T47D (cell line): ENCODE data around the gene IGSF3.
"Not testable (repeated sequence)": the region's sequence is repeated elsewhere in the genome, so short reads cannot be mapped to it uniquely, and the experiment has no call there.

ENCODE experiments used
- DNase-seq, 2 experiments: peaks; one replicate each; pipeline versions ENCODE4 v3.0.0 to v3.0.0-alpha.2; 2011 to 2012; ENCODE audit warnings: low read depth in 1 of 2, low spot score in 1 of 2
- JUND ChIP-seq: IDR thresholded peaks from 2 replicates; pipeline ENCODE4 v1.6.1; 2012; ENCODE audit warnings: low read depth
- in situ Hi-C: cut with HindIII; loops from 2 replicates; pipeline ENCODE4 v1.10.0; 2016; ENCODE audit warnings: low sequenced_read_pairs, low pct_unique_long_range_greater_than_20kb

The IGSF3 gene

DNA sequence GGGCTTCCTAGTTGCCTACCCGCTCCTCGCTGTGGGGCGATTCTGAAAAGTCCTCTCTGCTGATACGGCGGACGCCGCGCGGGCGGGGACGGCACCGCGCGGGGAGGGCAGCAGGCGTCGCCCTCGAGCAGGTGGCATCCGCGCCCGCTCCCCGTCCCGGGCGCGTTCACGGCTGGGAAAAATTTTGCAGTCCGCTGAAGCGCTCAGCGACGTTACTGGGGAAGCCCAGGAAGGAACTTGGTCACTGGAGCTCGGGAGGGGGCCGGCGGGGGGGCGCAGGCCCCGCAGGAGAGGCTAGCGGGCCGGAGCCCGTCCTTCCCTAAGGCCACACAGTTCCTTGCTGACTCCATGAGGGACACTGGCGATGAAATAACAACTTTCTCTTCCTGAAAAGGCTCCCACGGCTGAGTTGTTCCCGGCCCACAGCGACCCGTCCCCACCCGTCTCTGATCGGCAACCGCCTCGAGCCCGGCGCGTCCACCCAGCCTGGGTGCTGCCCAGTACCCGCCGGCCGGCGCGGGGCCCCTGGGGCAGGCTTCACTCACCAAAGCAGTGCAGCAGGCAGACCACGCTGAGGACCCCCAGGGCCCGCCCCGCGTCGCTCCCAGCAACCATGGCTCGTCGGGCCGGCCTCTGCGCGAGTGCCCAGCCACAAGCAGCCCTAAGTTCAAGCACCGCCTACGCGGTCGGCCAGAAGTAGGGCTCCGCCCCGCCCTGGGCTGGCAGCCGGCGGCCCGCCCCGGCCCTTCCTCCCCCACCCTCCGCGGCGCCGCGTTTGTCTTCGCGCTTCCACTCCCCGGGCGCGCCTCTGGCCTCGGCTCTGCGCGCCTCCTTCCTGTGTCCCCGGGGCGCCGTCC lies 96.9 kb downstream of the IGSF3 start, which contains the start of gene CD58:
CD58 (minus strand) TSS at position 669 of the 857 bp plus-strand sequence; CDS start at position 615, 54 bp downstream.
- no peak for TF ChIP-seq JUND
- DNase-seq = peak; percentile 74 to 86
- in situ Hi-C loops = no loop called here

- in situ Hi-C loops = no loop called here
- no peak for TF ChIP-seq JUND
- DNase-seq = no peak
Observed at GRCh38 chr1:116569776-116570357, 97.7 kb downstream of the IGSF3 start.

- no peak for TF ChIP-seq JUND
- DNase-seq = no peak
- in situ Hi-C loops = no loop called here
Observed at GRCh38 chr1:116569381-116569670, 98.2 kb downstream of the IGSF3 start.

DNA sequence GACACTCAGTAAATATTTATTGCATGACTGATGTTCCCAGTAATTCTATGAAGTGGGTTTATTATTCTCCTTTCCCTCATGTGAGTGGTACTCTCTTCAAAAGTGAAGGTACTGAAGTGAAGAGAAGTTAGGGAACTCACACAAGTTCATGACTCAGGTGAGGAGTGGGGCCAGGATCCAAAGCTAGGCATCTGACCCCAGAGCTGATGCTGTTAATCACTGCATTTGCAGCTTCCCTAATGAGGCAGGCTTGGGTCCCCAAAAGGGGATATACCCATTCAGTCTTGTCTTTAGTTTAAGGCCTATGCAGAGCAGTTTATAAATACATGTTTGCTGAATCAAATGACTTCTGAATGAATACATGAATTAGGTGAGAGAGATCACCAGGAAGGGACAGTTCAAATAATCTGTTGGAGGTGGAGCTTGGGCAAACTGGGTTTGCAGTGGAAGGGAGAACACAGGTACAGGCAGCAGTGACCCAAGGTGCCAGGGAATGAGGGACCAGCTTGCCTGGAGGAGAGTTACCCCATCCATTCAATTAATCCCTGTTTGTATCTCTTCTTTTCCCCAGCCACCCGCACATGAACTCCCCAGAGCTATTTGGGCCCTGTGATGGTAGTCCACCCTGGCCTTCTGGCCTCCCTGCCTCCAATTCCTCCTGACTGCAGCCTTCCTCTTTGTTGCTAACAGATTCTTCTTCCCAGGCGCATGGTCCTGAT lies 98.7 kb downstream of the IGSF3 start:
- no peak for DNase-seq
- in situ Hi-C loops = no loop called here
- no peak for TF ChIP-seq JUND

GRCh38 chr1:116567790-116568661 lies 99.5 kb downstream of the IGSF3 start:
- in situ Hi-C loops = no loop called here
- TF ChIP-seq JUND = no peak
- DNase-seq = no peak

DNA sequence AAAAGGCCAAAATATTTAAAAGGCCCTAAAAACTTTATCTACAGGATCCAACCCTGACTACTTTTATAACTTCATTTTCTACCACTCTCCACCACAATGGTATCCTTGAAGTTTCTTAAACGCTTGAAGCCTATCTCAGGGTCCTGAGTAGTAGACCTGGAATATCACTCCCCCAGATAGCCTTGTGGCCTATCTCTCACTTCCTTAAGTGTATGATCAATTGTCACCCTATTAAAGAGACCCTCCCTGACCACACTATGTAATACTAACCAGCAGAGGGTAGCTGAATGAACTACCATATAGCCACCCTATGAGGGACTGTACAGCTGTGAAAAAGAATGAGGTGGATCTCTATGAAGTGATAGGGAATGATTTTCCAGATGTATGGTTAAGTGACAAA lies 102.3 kb downstream of the IGSF3 start:
- TF ChIP-seq JUND = no peak
- DNase-seq = no peak
- in situ Hi-C loops = no loop called here

- in situ Hi-C loops = no loop called here
Observed at GRCh38 chr1:116564426-116564825, 103.1 kb downstream of the IGSF3 start.

DNA sequence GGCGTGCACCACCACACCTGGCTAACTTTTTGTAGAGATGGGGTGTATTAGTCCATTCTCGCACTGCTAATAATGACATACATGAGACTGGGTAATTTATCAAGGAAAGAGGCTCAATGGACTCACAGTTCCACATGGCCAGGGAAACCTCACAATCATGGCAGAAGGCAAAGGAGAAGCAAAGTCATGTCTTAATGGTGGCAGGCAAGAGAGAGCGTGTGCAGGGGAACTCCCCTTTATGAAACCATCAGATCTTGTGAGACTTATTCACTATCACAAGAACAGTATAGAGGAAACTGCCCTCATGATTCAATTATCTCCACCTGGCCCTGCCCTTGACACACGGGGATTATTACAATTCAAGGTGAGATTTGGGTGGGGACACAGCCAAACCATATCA lies 105.1 kb downstream of the IGSF3 start:
- in situ Hi-C loops, DNase-seq: not testable (repeated sequence)

More at GRCh38 chr1:116564426-116564825, 103.1 kb downstream of the IGSF3 start:
- no peak for DNase-seq
- TF ChIP-seq JUND = no peak

GRCh38 chr1:116561563-116561962 lies 106.0 kb downstream of the IGSF3 start:
- no peak for DNase-seq
- in situ Hi-C loops = no loop called here
- no peak for TF ChIP-seq JUND

DNA sequence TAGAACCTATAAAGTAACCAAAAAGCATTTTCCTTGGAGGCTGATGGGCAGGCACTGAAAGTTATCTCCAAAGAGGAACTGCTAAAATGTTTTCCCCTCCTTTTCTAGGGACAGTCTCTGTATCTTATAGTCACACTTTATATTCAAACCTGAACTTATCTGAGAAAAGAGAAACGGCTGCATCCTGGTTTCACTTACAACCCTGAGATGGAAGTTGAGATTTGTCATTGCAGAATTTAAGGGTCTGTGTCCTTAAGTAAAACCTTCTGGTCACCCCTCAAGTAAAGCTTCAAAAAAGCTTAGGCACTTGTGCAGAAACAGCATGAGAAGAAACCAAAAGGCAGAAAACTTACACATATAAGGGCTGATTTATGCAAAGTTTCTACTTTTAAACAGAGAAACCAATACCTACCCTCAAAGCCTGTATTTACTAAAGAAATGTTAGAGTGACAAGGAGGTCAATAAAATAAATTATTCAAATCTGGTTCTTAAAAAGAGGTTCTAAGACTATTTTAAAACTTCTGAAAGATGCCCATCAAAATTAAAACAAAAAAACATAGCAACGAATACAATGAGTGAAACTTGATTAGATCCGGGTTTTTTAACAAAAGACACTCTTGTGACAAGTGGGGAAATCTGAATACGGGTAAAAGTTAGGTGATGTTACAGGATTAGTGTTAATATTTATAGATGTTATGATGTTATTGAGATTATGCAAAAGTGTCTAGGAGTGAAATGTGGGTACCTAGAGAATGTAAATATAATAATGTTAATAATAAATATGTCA lies 106.6 kb downstream of the IGSF3 start:
- no peak for DNase-seq
- in situ Hi-C loops = no loop called here
- TF ChIP-seq JUND = no peak

DNA sequence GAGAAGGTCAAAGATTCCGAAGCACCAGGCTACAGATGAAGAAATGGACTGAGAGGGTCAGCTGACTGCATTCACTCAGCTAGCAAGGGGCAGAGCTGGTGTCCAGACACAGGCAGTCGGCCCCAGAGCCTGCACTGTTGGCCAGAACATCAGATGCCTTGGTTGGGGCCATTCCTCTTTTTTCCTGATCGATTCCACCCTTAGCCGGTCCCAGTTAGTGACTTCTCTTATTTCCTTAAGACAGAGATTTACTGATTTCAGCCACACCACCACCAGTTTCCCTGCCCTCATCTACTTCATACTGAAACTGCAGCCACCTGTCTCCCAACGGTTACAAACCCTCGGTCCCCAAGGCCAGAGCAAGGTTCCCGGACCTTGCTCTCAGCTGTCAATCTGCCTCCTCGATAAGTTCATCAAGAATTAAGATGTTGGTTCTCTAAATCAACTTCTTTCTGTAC lies 108.2 kb downstream of the IGSF3 start:
- DNase-seq = no peak
- in situ Hi-C loops = no loop called here
- TF ChIP-seq JUND = no peak
